Glutamatergic neuron (in vitro differentiated cells): ENCODE results near the gene PHLDB3. TPM values are rescaled to one million over a fixed set of nuclear protein-coding genes. Genes with fewer than 3 reads are reported as not detected.

Source experiments
- DNase-seq: peaks from one replicate; pipeline ENCODE4 v3.0.0; 2022
- H3K27ac Mint-ChIP-seq: one replicate; pipeline ENCODE4 v1.8.0; 2020; ENCODE audit warnings: mild to moderate bottlenecking, mixed read lengths, inconsistent platforms; ENCODE audit not compliant: unreplicated experiment
- H3K27me3 Mint-ChIP-seq: one replicate; pipeline ENCODE4 v1.8.0; 2020; ENCODE audit warnings: mild to moderate bottlenecking, moderate library complexity, mixed read lengths, inconsistent platforms; ENCODE audit not compliant: unreplicated experiment
- H3K36me3 Mint-ChIP-seq: one replicate; pipeline ENCODE4 v1.8.0; 2020; ENCODE audit warnings: mild to moderate bottlenecking, mixed read lengths, inconsistent platforms; ENCODE audit not compliant: unreplicated experiment
- H3K4me1 Mint-ChIP-seq: one replicate; pipeline ENCODE4 v1.8.0; 2020; ENCODE audit warnings: mild to moderate bottlenecking, low read depth, mixed read lengths, inconsistent platforms; ENCODE audit not compliant: unreplicated experiment
- H3K4me3 Mint-ChIP-seq: one replicate; pipeline ENCODE4 v1.8.0; 2020; ENCODE audit warnings: mild to moderate bottlenecking, mixed read lengths, inconsistent platforms; ENCODE audit not compliant: unreplicated experiment
- H3K9me3 Mint-ChIP-seq: one replicate; pipeline ENCODE4 v1.8.0; 2020; ENCODE audit warnings: mild to moderate bottlenecking, moderate library complexity, mixed read lengths, inconsistent platforms; ENCODE audit not compliant: unreplicated experiment
- total RNA-seq: library from RNA; stranded (reverse); fragmentation: NEBNext Ultra II Directional; extraction: Animal tissue kit (Norgen Biotek cat#: 25700); gene quantifications from one replicate; pipeline ENCODE4 v1.2.1, GENCODE V29; 2021; ENCODE audit not compliant: unreplicated experiment
- TF ChIP-seq, protein P1 (sequence below): fragments of 200-600 bp; sonication (generic); IDR thresholded peaks from one replicate; pipeline ENCODE4 v1.5.0; 2021; ENCODE audit not compliant: partially characterized antibody, unreplicated experiment

Gene PHLDB3
- total RNA-seq, 1 donor from 2014 or later: 6.8 TPM

DNA sequence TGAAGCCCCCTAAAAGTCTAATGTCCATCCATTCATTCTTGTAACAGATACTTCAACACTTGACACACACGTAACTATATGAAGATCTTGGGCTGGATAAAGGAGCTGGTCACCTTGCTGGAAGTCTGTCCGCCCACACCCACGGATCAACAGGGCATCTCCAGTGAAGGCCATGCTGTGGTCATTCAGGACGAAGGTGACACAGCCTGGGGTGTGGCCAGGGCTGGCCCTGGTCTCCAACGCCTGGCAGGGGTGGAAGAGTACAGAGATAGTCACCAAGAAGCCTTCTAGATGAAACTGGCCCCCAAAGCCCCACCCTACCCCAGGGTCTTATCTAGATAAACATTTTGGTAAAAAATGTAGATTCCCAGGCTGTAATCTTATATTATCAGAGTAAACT, 6.8 kb upstream of the PHLDB3 start:
- Mint-ChIP-seq H3K4me1 (no peaks in the 10 kb centered on the region), H3K27me3 (peaks cover 2% of the 10 kb centered on the region), H3K27ac (no peak overlapping the region), H3K36me3 (peaks cover 15% of the 10 kb centered on the region), H3K4me3 (no peak overlapping the region), H3K9me3 (peaks cover 1% of the 10 kb centered on the region)
- TF ChIP-seq, protein P1, sequence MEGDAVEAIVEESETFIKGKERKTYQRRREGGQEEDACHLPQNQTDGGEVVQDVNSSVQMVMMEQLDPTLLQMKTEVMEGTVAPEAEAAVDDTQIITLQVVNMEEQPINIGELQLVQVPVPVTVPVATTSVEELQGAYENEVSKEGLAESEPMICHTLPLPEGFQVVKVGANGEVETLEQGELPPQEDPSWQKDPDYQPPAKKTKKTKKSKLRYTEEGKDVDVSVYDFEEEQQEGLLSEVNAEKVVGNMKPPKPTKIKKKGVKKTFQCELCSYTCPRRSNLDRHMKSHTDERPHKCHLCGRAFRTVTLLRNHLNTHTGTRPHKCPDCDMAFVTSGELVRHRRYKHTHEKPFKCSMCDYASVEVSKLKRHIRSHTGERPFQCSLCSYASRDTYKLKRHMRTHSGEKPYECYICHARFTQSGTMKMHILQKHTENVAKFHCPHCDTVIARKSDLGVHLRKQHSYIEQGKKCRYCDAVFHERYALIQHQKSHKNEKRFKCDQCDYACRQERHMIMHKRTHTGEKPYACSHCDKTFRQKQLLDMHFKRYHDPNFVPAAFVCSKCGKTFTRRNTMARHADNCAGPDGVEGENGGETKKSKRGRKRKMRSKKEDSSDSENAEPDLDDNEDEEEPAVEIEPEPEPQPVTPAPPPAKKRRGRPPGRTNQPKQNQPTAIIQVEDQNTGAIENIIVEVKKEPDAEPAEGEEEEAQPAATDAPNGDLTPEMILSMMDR: no peak
- DNase-seq: no peak

DNA sequence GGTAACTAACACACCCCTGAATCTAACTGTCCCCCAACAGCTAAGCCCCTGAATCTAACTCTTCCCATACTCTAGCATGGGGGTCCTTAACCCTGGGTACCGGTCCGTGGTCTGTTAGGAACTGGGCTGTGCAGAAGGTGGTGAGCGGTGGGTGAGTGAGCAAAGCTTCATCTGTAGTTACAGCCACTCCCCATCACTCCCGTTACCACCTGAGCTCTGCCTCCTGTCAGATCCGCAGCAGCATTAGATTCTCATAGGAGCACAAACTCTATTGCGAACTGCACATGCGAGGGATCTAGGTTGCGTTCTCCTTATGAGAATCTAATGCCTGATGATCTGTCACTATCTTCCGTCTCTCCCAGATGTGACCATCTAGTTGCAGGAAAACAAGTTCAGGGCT, 6.2 kb upstream of the PHLDB3 start:
- Mint-ChIP-seq H3K36me3 (peaks cover 15% of the 10 kb centered on the region), H3K27me3 (peaks cover 2% of the 10 kb centered on the region), H3K4me1 (no peaks in the 10 kb centered on the region), H3K4me3 (no peak overlapping the region), H3K9me3 (peaks cover 3% of the 10 kb centered on the region), H3K27ac (no peak overlapping the region)
- TF ChIP-seq, protein P1: no peak
- no peak for DNase-seq

DNA sequence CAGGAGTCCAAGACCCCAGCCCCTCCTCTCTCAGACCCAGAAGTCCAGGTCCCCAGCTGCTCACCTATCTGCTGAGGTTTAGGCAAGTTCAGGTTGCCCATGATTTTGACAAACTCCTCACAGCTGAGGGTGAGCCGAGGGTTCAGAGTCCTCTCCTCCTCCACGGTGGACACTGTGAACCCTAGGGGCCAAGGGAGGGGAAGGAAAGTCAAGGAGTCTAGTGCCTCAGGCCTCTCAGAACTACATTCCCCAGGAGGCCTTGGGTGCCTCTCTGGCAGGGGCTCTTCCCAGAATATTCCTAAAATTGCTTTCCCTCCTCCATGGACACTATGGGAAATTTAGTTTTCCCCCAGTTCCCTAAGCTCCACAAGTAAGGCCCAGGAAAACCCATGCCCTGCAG, 3.3 kb upstream of the PHLDB3 start:
- H3K36me3 Mint-ChIP-seq: peaks cover 15% of the 10 kb centered on the region
- H3K4me1 Mint-ChIP-seq: no peaks in the 10 kb centered on the region
- DNase-seq: no peak
- no peak overlapping the region for H3K4me3 Mint-ChIP-seq
- peaks cover 3% of the 10 kb centered on the region for H3K9me3 Mint-ChIP-seq
- H3K27ac Mint-ChIP-seq: no peak overlapping the region
- TF ChIP-seq, protein P1: no peak
- H3K27me3 Mint-ChIP-seq: peaks cover 9% of the 10 kb centered on the region

DNA sequence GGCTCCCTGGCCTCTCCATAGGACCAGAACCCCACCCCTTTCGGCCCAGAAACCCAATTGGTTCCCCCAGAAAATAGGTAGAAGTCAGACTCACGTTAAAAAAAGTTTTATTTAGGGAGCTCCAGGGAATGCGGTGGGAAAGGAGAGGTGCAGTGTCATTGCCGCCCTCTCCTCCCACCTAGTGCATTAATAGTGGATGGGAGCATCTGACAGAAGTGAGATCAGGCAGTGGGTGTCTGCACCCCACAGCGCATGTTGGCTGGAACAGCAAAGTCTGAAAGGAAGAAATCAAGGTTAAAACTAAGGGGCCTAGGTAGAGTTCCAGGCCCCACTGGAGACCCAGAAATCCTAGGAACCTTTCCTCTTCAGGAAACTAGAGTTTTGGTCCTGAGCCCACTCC, 2.1 kb upstream of the PHLDB3 start:
- Mint-ChIP-seq H3K9me3 (peaks cover 3% of the 10 kb centered on the region), H3K4me3 (no peak overlapping the region), H3K27me3 (peaks cover 10% of the 10 kb centered on the region), H3K36me3 (peaks cover 8% of the 10 kb centered on the region), H3K4me1 (no peaks in the 10 kb centered on the region), H3K27ac (no peak overlapping the region)
- TF ChIP-seq, protein P1: no peak
- DNase-seq: no peak

DNA sequence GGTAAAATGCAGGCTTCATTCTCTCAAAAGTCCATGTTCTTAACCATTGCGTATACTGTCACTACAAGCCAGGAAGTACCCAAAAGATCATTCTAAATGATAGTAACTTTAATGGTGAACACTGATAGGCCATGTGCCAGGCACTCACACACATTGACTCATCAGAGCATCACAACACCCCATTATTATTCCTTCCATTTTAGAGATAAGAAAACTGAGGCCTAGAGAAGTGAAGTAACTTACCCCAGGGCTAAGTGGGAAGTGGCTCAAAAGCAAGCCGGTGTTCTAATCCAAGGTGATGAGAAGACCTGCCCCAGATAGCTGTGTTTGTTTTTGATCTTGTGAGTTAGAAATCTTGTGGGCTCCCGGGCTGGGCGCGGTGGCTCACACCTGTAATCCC, 1.4 kb upstream of the PHLDB3 start:
- peaks cover 2% of the 10 kb centered on the region for H3K4me1 Mint-ChIP-seq
- peaks cover 10% of the 10 kb centered on the region for H3K27me3 Mint-ChIP-seq
- no peak overlapping the region for H3K27ac Mint-ChIP-seq
- H3K36me3 Mint-ChIP-seq: peaks cover 3% of the 10 kb centered on the region
- peaks cover 4% of the 10 kb centered on the region for H3K9me3 Mint-ChIP-seq
- DNase-seq: no peak
- peak overlapping the region; percentile 20 for H3K4me3 Mint-ChIP-seq
- TF ChIP-seq, protein P1: no peak
